ENCODE measurements around the gene ADD2. TPM values are rescaled to one million over a fixed set of nuclear protein-coding genes. Genes with fewer than 3 reads are reported as not detected.

The ADD2 gene
- total RNA-seq, 2 donors from 2014 or later = 14.8 to 53.0 TPM

GRCh38 chr2:70716131-70716743 lies 51.8 kb downstream of the ADD2 start:
- H3K9ac ChIP-seq (ENCODE audit: extremely low read depth, low read length, poor library complexity, severe bottlenecking) = no peak overlapping the region
- WGBS, 2 experiments (ENCODE audit: insufficient coverage in 1 of 2, insufficient read length in 1 of 2) = 92 to 94% methylated on average over 2 to 7 of the region's 7 CpGs
- TF ChIP-seq CTCF (conservative IDR thresholded peaks at IDR 0.05) = no peak
- H3K4me3 ChIP-seq (ENCODE audit: low read length) = no peak overlapping the region
- no peaks in the 10 kb centered on the region for H3K27me3 ChIP-seq (ENCODE audit: control insufficient read depth, insufficient read depth, low read length, poor library complexity, severe bottlenecking)
- no peak overlapping the region for H3K27ac Mint-ChIP-seq
- H3K4me3 Mint-ChIP-seq = no peak overlapping the region
- H3K36me3 Mint-ChIP-seq (ENCODE audit: low read depth) = peaks cover 2% of the 10 kb centered on the region
- DNase-seq = peak; percentile 47
- no peaks in the 10 kb centered on the region for H3K9me3 Mint-ChIP-seq
- H3K27ac ChIP-seq (ENCODE audit: low read depth, low read length) = peak overlapping the region; percentile 36
- H3K4me1 Mint-ChIP-seq = peaks cover 12% of the 10 kb centered on the region
- no peaks in the 10 kb centered on the region for H3K9me3 ChIP-seq (ENCODE audit: control insufficient read depth, low read length)
- no peaks in the 10 kb centered on the region for H3K27me3 Mint-ChIP-seq (ENCODE audit: insufficient read depth)
- H3K36me3 ChIP-seq (ENCODE audit: control insufficient read depth, insufficient read depth, low read length) = no peaks in the 10 kb centered on the region
- H3K4me1 ChIP-seq (ENCODE audit: control insufficient read depth, insufficient read depth, low read length) = peaks cover 15% of the 10 kb centered on the region

- Mint-ChIP-seq H3K4me3 (no peak overlapping the region), H3K9me3 (no peaks in the 10 kb centered on the region), H3K4me1 (peaks cover 14% of the 10 kb centered on the region), H3K27ac (no peak overlapping the region), H3K36me3 (ENCODE audit: low read depth) (peaks cover 2% of the 10 kb centered on the region), H3K27me3 (ENCODE audit: insufficient read depth) (no peaks in the 10 kb centered on the region)
- no peak for TF ChIP-seq CTCF (conservative IDR thresholded peaks at IDR 0.05)
- Histone ChIP-seq H3K4me3 (ENCODE audit: low read length) (no peak overlapping the region), H3K9ac (ENCODE audit: extremely low read depth, low read length, poor library complexity, severe bottlenecking) (no peak overlapping the region), H3K4me1 (ENCODE audit: control insufficient read depth, insufficient read depth, low read length) (peaks cover 9% of the 10 kb centered on the region), H3K27ac (ENCODE audit: low read depth, low read length) (peak overlapping the region; percentile 15), H3K9me3 (ENCODE audit: control insufficient read depth, low read length) (no peaks in the 10 kb centered on the region), H3K27me3 (ENCODE audit: control insufficient read depth, insufficient read depth, low read length, poor library complexity, severe bottlenecking) (no peaks in the 10 kb centered on the region), H3K36me3 (ENCODE audit: control insufficient read depth, insufficient read depth, low read length) (no peaks in the 10 kb centered on the region)
- 80 to 93% methylated on average over 6 to 7 of the region's 7 CpGs for WGBS, 2 experiments (ENCODE audit: insufficient coverage in 1 of 2, insufficient read length in 1 of 2)
- DNase-seq = peak; percentile 37
Measured at GRCh38 chr2:70715071-70715985, 52.7 kb downstream of the ADD2 start.

GRCh38 chr2:70714141-70714905 lies 53.7 kb downstream of the ADD2 start:
- H3K36me3 ChIP-seq (ENCODE audit: control insufficient read depth, insufficient read depth, low read length) = no peaks in the 10 kb centered on the region
- no peaks in the 10 kb centered on the region for H3K27me3 ChIP-seq (ENCODE audit: control insufficient read depth, insufficient read depth, low read length, poor library complexity, severe bottlenecking)
- H3K27ac ChIP-seq (ENCODE audit: low read depth, low read length) = no peak overlapping the region
- no peaks in the 10 kb centered on the region for H3K9me3 ChIP-seq (ENCODE audit: control insufficient read depth, low read length)
- TF ChIP-seq CTCF (conservative IDR thresholded peaks at IDR 0.05) = no peak
- Mint-ChIP-seq H3K36me3 (ENCODE audit: low read depth) (peaks cover 2% of the 10 kb centered on the region), H3K27me3 (ENCODE audit: insufficient read depth) (no peaks in the 10 kb centered on the region), H3K4me3 (no peak overlapping the region), H3K27ac (no peak overlapping the region), H3K9me3 (no peaks in the 10 kb centered on the region), H3K4me1 (peaks cover 14% of the 10 kb centered on the region)
- peak; percentile 38 for DNase-seq
- 95 to 97% methylated on average over 3 to 5 of the region's 5 CpGs for WGBS, 2 experiments (ENCODE audit: insufficient coverage in 1 of 2, insufficient read length in 1 of 2)
- no peak overlapping the region for H3K4me3 ChIP-seq (ENCODE audit: low read length)
- no peak overlapping the region for H3K9ac ChIP-seq (ENCODE audit: extremely low read depth, low read length, poor library complexity, severe bottlenecking)
- H3K4me1 ChIP-seq (ENCODE audit: control insufficient read depth, insufficient read depth, low read length) = peaks cover 9% of the 10 kb centered on the region
